Suprapubic skin (tissue), 4 donors: Measurements from ENCODE around the gene SRP19. TPM values are rescaled to one million over a fixed set of nuclear protein-coding genes. Genes with fewer than 3 reads are reported as not detected.
A peak's percentile ranks its signal among the peaks of the same experiment; 100 is the strongest.

Experiments
- DNase-seq, 2 donors: peaks; one replicate each; pipeline ENCODE4 v3.0.0-alpha.2; 2019; ENCODE audit warnings: low spot score in 2 of 2
- H3K27ac ChIP-seq: fragments of 200-600 bp; sonication (generic); one replicate; pipeline ENCODE4 v1.5.1; 2019
- H3K27me3 ChIP-seq: fragments of 200-600 bp; sonication (generic); one replicate; pipeline ENCODE4 v1.5.1; 2019
- H3K36me3 ChIP-seq: fragments of 200-600 bp; sonication (generic); one replicate; pipeline ENCODE4 v1.5.1; 2019
- H3K4me1 ChIP-seq: fragments of 200-600 bp; sonication (generic); one replicate; pipeline ENCODE4 v1.5.1; 2019
- H3K4me3 ChIP-seq: fragments of 200-600 bp; sonication (generic); one replicate; pipeline ENCODE4 v1.5.1; 2019; ENCODE audit warnings: mild to moderate bottlenecking
- H3K9me3 ChIP-seq: fragments of 200-600 bp; sonication (generic); one replicate; pipeline ENCODE4 v1.5.1; 2019
- EP300 ChIP-seq: sonication (generic); formaldehyde crosslinking; IDR thresholded peaks from one replicate; pipeline ENCODE4 v1.6.1; 2017; ENCODE audit warnings: antibody characterized with exemption
- POLR2A ChIP-seq, 2 donors: fragments of 450-650 bp; IDR thresholded peaks; one replicate each; pipeline ENCODE4 v1.6.1; 2017; ENCODE audit warnings: antibody characterized with exemption in 2 of 2, mild to moderate bottlenecking in 2 of 2, moderate library complexity in 2 of 2
- POLR2AphosphoS5 ChIP-seq, 3 donors: sonication (generic); formaldehyde crosslinking; IDR thresholded peaks; one replicate each; pipeline ENCODE4 v1.6.1; 2017; ENCODE audit warnings: antibody characterized with exemption in 3 of 3
- WGBS: methylation state at CpG from one replicate; pipeline ENCODE4 v1.1.5; 2018; 5-methylcytosine and 5-hydroxymethylcytosine counted together
- total RNA-seq, 4 donors: library from RNA; depleted of rRNA; stranded (reverse); fragments of >200 nt; gene quantifications; one replicate each; pipeline ENCODE4 v1.1.0, GENCODE V29; 2016
- TF ChIP-seq, protein P1 (sequence below), 2 donors: fragments of 200-600 bp in 1 of 2; fragments of 450-650 bp in 1 of 2; sonication (generic) in 1 of 2; IDR thresholded peaks; one replicate each; pipeline ENCODE4 v1.5.1; 2016 to 2019; ENCODE audit warnings: antibody characterized with exemption in 2 of 2, mild to moderate bottlenecking in 1 of 2, moderate library complexity in 1 of 2

The SRP19 gene
- total RNA-seq, 4 donors from 2014 or later = 26.2 to 48.6 (median 32.9) TPM

DNA sequence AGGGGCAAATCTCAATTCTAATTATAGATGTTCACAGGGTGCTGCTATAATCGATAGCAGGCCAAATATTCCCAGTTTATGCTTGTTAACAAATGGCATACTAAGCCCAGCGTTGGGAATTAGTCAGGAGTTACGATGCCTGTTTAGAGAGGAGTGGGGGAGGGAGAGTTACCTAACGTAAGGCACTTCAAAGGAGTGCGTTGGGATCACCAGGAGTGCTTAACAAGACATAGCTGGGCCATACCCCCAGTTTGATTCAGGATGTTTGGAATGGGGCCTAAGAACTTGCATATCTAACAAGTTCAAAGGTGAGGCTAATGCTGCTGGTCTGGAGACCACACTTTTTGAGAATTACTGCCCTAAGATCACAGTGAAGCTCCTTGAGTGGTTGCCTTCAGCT, 14.5 kb upstream of the SRP19 start:
- H3K9me3 ChIP-seq = no peaks in the 10 kb centered on the region
- no peak for DNase-seq
- 72% methylated on average over 5 of the region's 5 CpGs for WGBS
- no peaks in the 10 kb centered on the region for H3K27me3 ChIP-seq
- H3K4me1 ChIP-seq = peaks cover 6% of the 10 kb centered on the region
- no peaks in the 10 kb centered on the region for H3K36me3 ChIP-seq
- no peak overlapping the region for H3K4me3 ChIP-seq
- no peak for TF ChIP-seq POLR2AphosphoS5 (IDR thresholded peaks at IDR 0.05)
- no peak for TF ChIP-seq POLR2A (IDR thresholded peaks at IDR 0.05)
- TF ChIP-seq, protein P1, sequence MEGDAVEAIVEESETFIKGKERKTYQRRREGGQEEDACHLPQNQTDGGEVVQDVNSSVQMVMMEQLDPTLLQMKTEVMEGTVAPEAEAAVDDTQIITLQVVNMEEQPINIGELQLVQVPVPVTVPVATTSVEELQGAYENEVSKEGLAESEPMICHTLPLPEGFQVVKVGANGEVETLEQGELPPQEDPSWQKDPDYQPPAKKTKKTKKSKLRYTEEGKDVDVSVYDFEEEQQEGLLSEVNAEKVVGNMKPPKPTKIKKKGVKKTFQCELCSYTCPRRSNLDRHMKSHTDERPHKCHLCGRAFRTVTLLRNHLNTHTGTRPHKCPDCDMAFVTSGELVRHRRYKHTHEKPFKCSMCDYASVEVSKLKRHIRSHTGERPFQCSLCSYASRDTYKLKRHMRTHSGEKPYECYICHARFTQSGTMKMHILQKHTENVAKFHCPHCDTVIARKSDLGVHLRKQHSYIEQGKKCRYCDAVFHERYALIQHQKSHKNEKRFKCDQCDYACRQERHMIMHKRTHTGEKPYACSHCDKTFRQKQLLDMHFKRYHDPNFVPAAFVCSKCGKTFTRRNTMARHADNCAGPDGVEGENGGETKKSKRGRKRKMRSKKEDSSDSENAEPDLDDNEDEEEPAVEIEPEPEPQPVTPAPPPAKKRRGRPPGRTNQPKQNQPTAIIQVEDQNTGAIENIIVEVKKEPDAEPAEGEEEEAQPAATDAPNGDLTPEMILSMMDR (IDR thresholded peaks at IDR 0.05) = no peak
- TF ChIP-seq EP300 = no peak
- H3K27ac ChIP-seq = no peak overlapping the region

- TF ChIP-seq POLR2AphosphoS5 (IDR thresholded peaks at IDR 0.05) = no peak
- TF ChIP-seq, protein P1 (IDR thresholded peaks at IDR 0.05) = no peak
- Histone ChIP-seq H3K4me3 (no peak overlapping the region), H3K4me1 (peaks cover 6% of the 10 kb centered on the region), H3K36me3 (no peaks in the 10 kb centered on the region), H3K27ac (no peak overlapping the region), H3K9me3 (no peaks in the 10 kb centered on the region), H3K27me3 (no peaks in the 10 kb centered on the region)
- DNase-seq = no peak
Observed at GRCh38 chr5:112847306-112847705, 13.8 kb upstream of the SRP19 start.

DNA sequence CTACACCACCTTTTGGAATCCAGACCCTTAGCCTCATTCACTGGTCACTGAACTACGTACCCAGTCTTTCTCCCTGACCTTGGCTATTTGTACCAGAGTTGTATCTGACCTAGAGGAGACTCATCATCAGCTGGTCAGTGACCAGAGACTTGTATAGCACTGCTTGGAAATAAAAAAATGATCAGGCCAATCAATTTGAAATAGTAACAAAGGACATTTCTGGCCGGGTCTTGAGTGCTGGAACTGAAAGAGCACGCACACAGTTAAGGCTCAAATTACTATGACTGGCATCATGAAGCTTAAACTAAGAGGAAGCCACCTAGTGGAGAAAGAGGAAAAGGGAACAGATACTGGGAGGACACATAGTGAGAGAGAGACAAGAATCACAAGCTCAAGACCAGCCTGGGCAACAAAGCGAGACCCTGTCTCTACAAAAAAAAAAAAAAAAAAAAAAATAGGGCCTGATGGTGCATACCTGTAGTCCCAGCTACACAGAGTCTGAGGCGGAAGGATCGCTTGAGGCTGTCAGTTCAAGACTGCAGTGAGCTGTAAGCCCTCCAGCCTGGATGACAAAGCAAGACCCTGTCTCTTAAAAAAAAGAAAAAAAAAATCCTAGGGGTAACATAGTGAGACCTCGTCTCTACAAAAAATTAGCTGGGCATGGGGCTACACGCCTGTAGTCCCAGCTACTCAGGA, 12.8 kb upstream of the SRP19 start:
- no peak for DNase-seq
- no peak overlapping the region for H3K27ac ChIP-seq
- 44% methylated on average over 8 of the region's 8 CpGs for WGBS
- peaks cover 6% of the 10 kb centered on the region for H3K4me1 ChIP-seq
- no peaks in the 10 kb centered on the region for H3K36me3 ChIP-seq
- H3K27me3 ChIP-seq = no peaks in the 10 kb centered on the region
- H3K9me3 ChIP-seq = no peaks in the 10 kb centered on the region
- no peak overlapping the region for H3K4me3 ChIP-seq
- TF ChIP-seq POLR2A (IDR thresholded peaks at IDR 0.05) (no peak), POLR2AphosphoS5 (IDR thresholded peaks at IDR 0.05) (no peak)
- TF ChIP-seq, protein P1 (IDR thresholded peaks at IDR 0.05) = peak; percentile 12 to 47

GRCh38 chr5:112849912-112850311, 11.2 kb upstream of the SRP19 start:
- Histone ChIP-seq H3K27me3 (peaks cover 5% of the 10 kb centered on the region), H3K4me1 (peaks cover 6% of the 10 kb centered on the region), H3K36me3 (no peaks in the 10 kb centered on the region), H3K4me3 (no peak overlapping the region), H3K9me3 (no peaks in the 10 kb centered on the region), H3K27ac (no peak overlapping the region)
- TF ChIP-seq, protein P1 (IDR thresholded peaks at IDR 0.05) = no peak
- TF ChIP-seq EP300 (no peak), POLR2AphosphoS5 (IDR thresholded peaks at IDR 0.05) (no peak), POLR2A (IDR thresholded peaks at IDR 0.05) (no peak)
- 66% methylated on average over 2 of the region's 2 CpGs for WGBS
- no peak for DNase-seq

- Histone ChIP-seq H3K4me1 (no peaks in the 10 kb centered on the region), H3K27me3 (peaks cover 5% of the 10 kb centered on the region), H3K9me3 (no peaks in the 10 kb centered on the region), H3K27ac (no peak overlapping the region), H3K36me3 (no peaks in the 10 kb centered on the region), H3K4me3 (no peak overlapping the region)
- DNase-seq = no peak
- WGBS = 90% methylated on average over 1 of the region's 1 CpG
- no peak for TF ChIP-seq POLR2A (IDR thresholded peaks at IDR 0.05)
- TF ChIP-seq, protein P1 (IDR thresholded peaks at IDR 0.05) = no peak
- no peak for TF ChIP-seq EP300
- TF ChIP-seq POLR2AphosphoS5 (IDR thresholded peaks at IDR 0.05) = no peak
Observed at GRCh38 chr5:112854651-112855050, 6.4 kb upstream of the SRP19 start.
